Astrocyte of the cerebellum (primary cell): ENCODE measurements around the gene FGF9.

Source experiments
- DNase-seq: peaks from one replicate; pipeline ENCODE4 v3.0.0-alpha.2; 2011; ENCODE audit warnings: low read depth
- H3K4me3 ChIP-seq: 2 replicates; pipeline ENCODE4 v1.5.1; 2011; ENCODE audit warnings: mild to moderate bottlenecking, low read depth, low read length, moderate library complexity
- in situ Hi-C: cut with HindIII; loops from 2 replicates; pipeline ENCODE4 v1.10.0; 2017; ENCODE audit warnings: low sequenced_read_pairs
- TF ChIP-seq, protein P1 (sequence below): IDR thresholded peaks from 2 replicates; pipeline ENCODE4 v1.5.1; 2012; ENCODE audit warnings: low read length, low read depth, moderate library complexity, mild to moderate bottlenecking; ENCODE audit errors: missing control alignments

The FGF9 gene

DNA sequence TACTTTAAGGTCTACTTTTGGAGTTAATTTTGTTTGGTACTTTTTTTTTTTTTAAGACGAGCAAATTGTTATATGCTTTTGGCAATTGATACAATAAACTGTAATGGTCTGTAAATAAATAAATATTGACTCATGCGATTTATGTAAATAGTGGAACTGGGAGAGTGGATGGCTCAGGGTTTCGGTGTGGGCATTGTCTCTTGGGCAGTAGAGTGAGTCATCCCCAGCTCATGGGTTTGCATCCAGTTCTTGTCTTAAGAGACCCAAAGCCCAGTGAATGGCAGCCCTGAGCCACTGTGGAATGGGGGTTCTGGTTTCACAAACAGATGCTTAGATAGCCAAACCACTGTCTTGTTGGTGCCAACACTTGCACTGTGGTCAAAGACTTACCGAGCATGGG, 33.0 kb downstream of the FGF9 start:
- H3K4me3 ChIP-seq, result no peak overlapping the region
- no peak for DNase-seq
- TF ChIP-seq, protein P1, sequence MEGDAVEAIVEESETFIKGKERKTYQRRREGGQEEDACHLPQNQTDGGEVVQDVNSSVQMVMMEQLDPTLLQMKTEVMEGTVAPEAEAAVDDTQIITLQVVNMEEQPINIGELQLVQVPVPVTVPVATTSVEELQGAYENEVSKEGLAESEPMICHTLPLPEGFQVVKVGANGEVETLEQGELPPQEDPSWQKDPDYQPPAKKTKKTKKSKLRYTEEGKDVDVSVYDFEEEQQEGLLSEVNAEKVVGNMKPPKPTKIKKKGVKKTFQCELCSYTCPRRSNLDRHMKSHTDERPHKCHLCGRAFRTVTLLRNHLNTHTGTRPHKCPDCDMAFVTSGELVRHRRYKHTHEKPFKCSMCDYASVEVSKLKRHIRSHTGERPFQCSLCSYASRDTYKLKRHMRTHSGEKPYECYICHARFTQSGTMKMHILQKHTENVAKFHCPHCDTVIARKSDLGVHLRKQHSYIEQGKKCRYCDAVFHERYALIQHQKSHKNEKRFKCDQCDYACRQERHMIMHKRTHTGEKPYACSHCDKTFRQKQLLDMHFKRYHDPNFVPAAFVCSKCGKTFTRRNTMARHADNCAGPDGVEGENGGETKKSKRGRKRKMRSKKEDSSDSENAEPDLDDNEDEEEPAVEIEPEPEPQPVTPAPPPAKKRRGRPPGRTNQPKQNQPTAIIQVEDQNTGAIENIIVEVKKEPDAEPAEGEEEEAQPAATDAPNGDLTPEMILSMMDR, result no peak
- in situ Hi-C loops, result no loop called here

DNA sequence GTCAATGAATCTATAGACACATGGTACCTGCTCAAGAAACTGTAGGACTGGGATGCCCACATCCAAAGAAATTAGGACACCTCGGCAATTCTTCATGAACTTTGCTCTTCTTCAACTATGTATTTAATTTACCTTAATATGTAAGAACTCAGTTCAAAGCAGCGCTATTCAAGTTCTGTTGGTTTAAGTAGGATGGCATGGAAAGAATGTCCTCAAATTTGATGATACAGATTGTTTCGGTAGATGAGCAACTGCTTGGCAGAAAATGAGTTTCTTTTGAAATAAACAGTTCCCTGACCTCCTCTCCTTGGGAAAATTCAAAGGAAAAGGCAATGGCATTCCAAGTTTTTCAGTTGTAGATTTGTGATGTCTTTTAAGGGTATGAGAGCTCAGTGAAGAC, 36.7 kb downstream of the FGF9 start:
- no peak for DNase-seq
- TF ChIP-seq, protein P1, result no peak
- H3K4me3 ChIP-seq, result no peak overlapping the region
- in situ Hi-C loops, result no loop called here

DNA sequence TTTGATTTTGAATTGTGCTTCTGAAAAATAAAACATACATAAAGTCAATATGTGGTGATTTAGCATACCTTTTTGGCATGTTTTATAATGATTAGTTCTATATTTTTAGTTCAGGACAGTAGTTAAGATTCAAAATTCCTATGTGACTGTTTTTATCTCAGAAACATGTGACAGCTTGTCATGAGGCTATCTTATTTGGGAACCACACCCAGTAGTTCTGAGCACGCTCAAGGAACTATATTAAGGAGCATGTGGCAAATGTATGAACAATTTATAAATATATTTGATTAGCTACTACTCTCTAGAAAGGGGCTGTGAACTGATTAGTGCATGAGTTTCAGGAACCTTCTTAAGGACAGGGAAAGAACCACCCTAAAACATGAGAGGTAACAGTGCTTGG, 38.8 kb downstream of the FGF9 start:
- no peak for DNase-seq
- in situ Hi-C loops, result no loop called here
- TF ChIP-seq, protein P1, result no peak
- no peak overlapping the region for H3K4me3 ChIP-seq

DNA sequence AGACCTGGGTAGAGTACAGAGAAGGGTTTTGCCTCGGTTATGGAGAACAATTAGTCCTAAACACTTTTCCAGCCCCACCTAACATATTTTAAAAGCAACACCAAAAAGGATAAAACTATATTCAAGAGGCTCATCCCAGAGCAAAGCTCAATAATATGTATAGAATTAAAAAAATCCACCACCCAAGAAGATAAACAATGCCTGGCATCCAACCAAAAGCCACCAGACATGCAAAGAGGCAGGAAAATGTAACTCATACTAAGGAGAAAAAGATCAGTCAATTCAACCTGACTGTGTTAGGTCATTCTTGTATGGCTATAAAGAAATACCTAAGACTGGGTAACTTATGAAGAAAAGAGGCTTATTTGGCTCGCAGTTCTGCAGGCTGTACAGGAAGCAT, 39.3 kb downstream of the FGF9 start:
- TF ChIP-seq, protein P1, result no peak
- no peak overlapping the region for H3K4me3 ChIP-seq
- in situ Hi-C loops, result no loop called here
- DNase-seq, result no peak

DNA sequence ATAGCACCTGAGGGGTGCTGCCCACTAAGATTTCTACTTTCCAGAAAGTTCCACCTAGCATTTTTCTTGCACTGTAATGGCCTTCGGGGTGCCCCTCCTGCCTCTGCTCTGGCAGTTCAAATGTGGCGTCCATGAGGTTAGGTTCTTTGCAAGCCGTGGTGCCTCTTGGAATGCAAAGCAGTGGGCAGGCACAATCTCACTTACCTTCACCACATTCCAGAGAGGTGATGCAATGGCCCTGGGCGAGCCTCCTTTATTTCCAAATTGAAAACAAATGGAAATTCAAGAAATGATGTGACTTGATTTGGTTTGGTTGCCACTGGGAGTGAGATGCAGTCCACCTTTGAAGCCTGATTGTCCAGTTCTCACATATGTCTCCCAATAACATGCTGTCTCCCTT, 46.9 kb downstream of the FGF9 start:
- TF ChIP-seq, protein P1, result no peak
- in situ Hi-C loops, result no loop called here
- no peak for DNase-seq
- no peak overlapping the region for H3K4me3 ChIP-seq

DNA sequence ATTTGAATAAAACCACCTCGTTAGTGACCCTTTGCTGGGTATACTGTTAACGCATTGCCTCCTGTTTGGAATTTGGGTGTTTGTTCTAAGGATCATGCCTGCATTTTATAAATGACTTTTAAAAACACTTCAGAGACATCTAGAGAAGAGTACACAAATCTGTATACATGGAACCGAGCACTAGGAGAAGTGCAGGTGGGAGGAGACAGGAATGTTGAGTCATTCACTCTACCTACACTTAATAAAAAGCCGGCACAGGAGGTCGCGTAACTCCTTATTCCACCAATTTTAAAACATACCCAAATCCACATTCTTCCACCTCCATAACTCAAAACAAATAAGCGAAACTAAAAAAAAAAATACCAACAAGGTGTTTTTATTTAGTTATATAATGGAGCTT, 48.6 kb downstream of the FGF9 start:
- TF ChIP-seq, protein P1, result no peak
- in situ Hi-C loops, result no loop called here
- no peak for DNase-seq
- H3K4me3 ChIP-seq, result no peak overlapping the region
